H1 (cell line): Measurements from ENCODE around the gene KLHL9. TPM values are rescaled to one million over a fixed set of nuclear protein-coding genes. Genes with fewer than 3 reads are reported as not detected.

Source experiments
- CTCF ChIA-PET: fragments of 300-600 bp; sonication (Branson Sonifier 250); formaldehyde crosslinking; loops from one replicate; lab custom pipeline; 2021; ENCODE audit not compliant: partially characterized antibody; lab: Charles Lee
- POLR2A ChIA-PET: fragments of 300-600 bp; sonication (Branson Sonifier 250); formaldehyde crosslinking; loops from one replicate; lab custom pipeline; 2021; ENCODE audit warnings: inconsistent platforms; ENCODE audit not compliant: partially characterized antibody; lab: Charles Lee
- DNase-seq, 2 experiments: peaks; one replicate each; pipeline versions ENCODE4 v3.0.0 to v3.0.0-alpha.2; 2010 to 2022; ENCODE audit warnings: low spot score in 2 of 2, low read depth in 1 of 2, mixed read lengths in 1 of 2
- FAIRE-seq: peaks from 2 replicates; lab custom pipeline; 2011; peaks lifted over from hg19 to GRCh38; lab: Jason Lieb, UNC
- H2AFZ ChIP-seq: 2 replicates; pipeline ENCODE4 v1.8.1; 2012; ENCODE audit warnings: low read length, inconsistent platforms
- H2AK5ac ChIP-seq: 2 replicates; pipeline ENCODE4 v1.6.1; 2013; ENCODE audit warnings: low read depth, low read length
- H2BK120ac ChIP-seq: replicated peaks from 2 replicates; pipeline ENCODE3; 2013; ENCODE audit warnings: low read depth, low read length, inconsistent platforms
- H2BK12ac ChIP-seq: 2 replicates; pipeline ENCODE4 v1.6.1; 2013; ENCODE audit warnings: low read depth, low read length
- H2BK15ac ChIP-seq: 2 replicates; pipeline ENCODE4 v1.6.1; 2013; ENCODE audit warnings: low read length
- H2BK20ac ChIP-seq: 2 replicates; pipeline ENCODE4 v1.6.1; 2013; ENCODE audit warnings: low read length
- H2BK5ac ChIP-seq: 2 replicates; pipeline ENCODE4 v1.6.1; 2013; ENCODE audit warnings: low read depth, low read length
- H3K14ac ChIP-seq: 2 replicates; pipeline ENCODE4 v1.6.1; 2013; ENCODE audit warnings: inconsistent platforms; ENCODE audit not compliant: insufficient read length
- H3K18ac ChIP-seq: 2 replicates; pipeline ENCODE4 v1.6.1; 2013; ENCODE audit warnings: low read length; ENCODE audit errors: extremely low read depth
- H3K23ac ChIP-seq: 2 replicates; pipeline ENCODE4 v1.6.1; 2013; ENCODE audit warnings: inconsistent platforms; ENCODE audit not compliant: insufficient read length
- H3K23me2 ChIP-seq: 2 replicates; pipeline ENCODE4 v1.6.1; 2013; ENCODE audit warnings: low read depth, low read length
- H3K27ac ChIP-seq: 2 replicates; pipeline ENCODE4 v1.6.1; 2011; ENCODE audit warnings: low read depth, low read length, inconsistent platforms
- H3K27me3 ChIP-seq, 4 experiments: replicated peaks in 1 of 4; 1 replicate in 1 of 4; 2 replicates in 3 of 4; pipeline versions ENCODE4 v1.6.1 to v1.8.1; 2011 to 2013; ENCODE audit warnings: low read length in 3 of 4, mild to moderate bottlenecking in 3 of 4, inconsistent platforms in 2 of 4, mixed read lengths in 2 of 4, moderate library complexity in 1 of 4; ENCODE audit not compliant: control insufficient read depth in 3 of 4, insufficient read depth in 3 of 4; ENCODE audit errors: extremely low read depth in 1 of 4
- H3K36me3 ChIP-seq, 4 experiments: 2 replicates each; pipeline versions ENCODE4 v1.6.1 to v1.8.1; 2011 to 2013; ENCODE audit warnings: mild to moderate bottlenecking in 4 of 4, low read length in 3 of 4, moderate library complexity in 2 of 4, control low read depth in 1 of 4, inconsistent platforms in 1 of 4; ENCODE audit not compliant: insufficient read depth in 4 of 4, control insufficient read depth in 2 of 4
- H3K4ac ChIP-seq: replicated peaks from 2 replicates; pipeline ENCODE3; 2013; ENCODE audit warnings: low read length, low read depth, mixed read lengths, inconsistent platforms; ENCODE audit not compliant: insufficient read length
- H3K4me1 ChIP-seq, 4 experiments: replicated peaks in 1 of 4; 1 replicate in 1 of 4; 2 replicates in 3 of 4; pipeline versions ENCODE4 v1.6.1 to v1.8.1; 2011 to 2013; ENCODE audit warnings: low read length in 3 of 4, inconsistent platforms in 2 of 4, mixed read lengths in 1 of 4; ENCODE audit not compliant: insufficient read depth in 4 of 4, control insufficient read depth in 3 of 4
- H3K4me2 ChIP-seq, 2 experiments: 2 replicates each; pipeline versions ENCODE4 v1.6.1 to v1.8.1; 2011 to 2013; ENCODE audit warnings: low read depth in 2 of 2, low read length in 2 of 2, control low read depth in 1 of 2, inconsistent platforms in 1 of 2, mild to moderate bottlenecking in 1 of 2; ENCODE audit not compliant: insufficient read depth in 1 of 2
- H3K4me3 ChIP-seq, 4 experiments: fragments of 200-600, 300-600 bp in 1 of 4; sonication (generic), shearing (Covaris generic), sonication (Bioruptor Twin) in 1 of 4; 2 replicates each; pipeline versions ENCODE4 v1.5.1 to v1.8.1; 2011 to 2016; ENCODE audit warnings: low read length in 4 of 4, low read depth in 3 of 4, control low read depth in 2 of 4, inconsistent platforms in 2 of 4, mild to moderate bottlenecking in 2 of 4, mixed read lengths in 1 of 4, moderate library complexity in 1 of 4; ENCODE audit not compliant: insufficient read depth in 2 of 4; ENCODE audit errors: extremely low read depth in 1 of 4
- H3K56ac ChIP-seq: replicated peaks from 2 replicates; pipeline ENCODE3; 2013; ENCODE audit warnings: low read depth, mild to moderate bottlenecking, mixed read lengths, low read length, inconsistent platforms; ENCODE audit not compliant: insufficient read length
- H3K79me1 ChIP-seq: 2 replicates; pipeline ENCODE4 v1.6.1; 2013; ENCODE audit warnings: low read depth, low read length, control low read depth
- H3K79me2 ChIP-seq, 2 experiments: 2 replicates each; pipeline versions ENCODE4 v1.6.1 to v1.8.1; 2012 to 2013; ENCODE audit warnings: low read length in 2 of 2, mild to moderate bottlenecking in 2 of 2, inconsistent platforms in 1 of 2; ENCODE audit not compliant: insufficient read depth in 2 of 2, control insufficient read depth in 1 of 2
- H3K9ac ChIP-seq, 4 experiments: replicated peaks in 1 of 4; 1 replicate in 1 of 4; 2 replicates in 3 of 4; pipeline versions ENCODE4 v1.6.1 to v1.8.1; 2011 to 2013; ENCODE audit warnings: low read depth in 3 of 4, low read length in 3 of 4, control low read depth in 2 of 4, mild to moderate bottlenecking in 2 of 4, moderate library complexity in 2 of 4, inconsistent platforms in 1 of 4; ENCODE audit errors: extremely low read depth in 1 of 4
- H3K9me3 ChIP-seq, 2 experiments: 2 replicates each; pipeline versions ENCODE4 v1.6.1 to v1.8.1; 2012 to 2013; ENCODE audit warnings: mild to moderate bottlenecking in 2 of 2, moderate library complexity in 2 of 2, control low read depth in 1 of 2, inconsistent platforms in 1 of 2, low read depth in 1 of 2, low read length in 1 of 2, mixed read lengths in 1 of 2; ENCODE audit not compliant: insufficient read depth in 2 of 2
- H4K20me1 ChIP-seq, 2 experiments: replicated peaks in 1 of 2; 2 replicates each; pipeline versions ENCODE3 to v1.8.1; 2011 to 2013; ENCODE audit warnings: inconsistent platforms in 2 of 2, low read length in 2 of 2, mild to moderate bottlenecking in 1 of 2; ENCODE audit not compliant: insufficient read depth in 2 of 2, control insufficient read depth in 1 of 2
- H4K5ac ChIP-seq: 2 replicates; pipeline ENCODE4 v1.6.1; 2013; ENCODE audit warnings: low read length, low read depth, mixed read lengths, inconsistent platforms; ENCODE audit not compliant: insufficient read length
- H4K8ac ChIP-seq: 2 replicates; pipeline ENCODE4 v1.8.0; 2013; ENCODE audit warnings: mild to moderate bottlenecking, moderate library complexity, low read length, inconsistent platforms; ENCODE audit not compliant: insufficient read depth; ENCODE audit errors: extremely low read depth
- H4K91ac ChIP-seq: replicated peaks from 2 replicates; pipeline ENCODE3; 2013; ENCODE audit warnings: low read length, mixed read lengths, inconsistent platforms; ENCODE audit not compliant: insufficient read length
- CREB1 ChIP-seq: IDR thresholded peaks from 2 replicates; pipeline ENCODE4 v1.6.1; 2012; ENCODE audit warnings: inconsistent platforms
- HDAC6 ChIP-seq: IDR thresholded peaks from one replicate; pipeline ENCODE4 v1.7.1; 2012; ENCODE audit warnings: low read depth, mild to moderate bottlenecking, inconsistent platforms, low read length, moderate library complexity
- JUN ChIP-seq: IDR thresholded peaks from 2 replicates; pipeline ENCODE4 v1.6.1; 2011; ENCODE audit warnings: low read depth, mild to moderate bottlenecking, improper control_type of control experiment, low read length
- JUND ChIP-seq: IDR thresholded peaks from 2 replicates; pipeline ENCODE4 v1.6.1; 2011; ENCODE audit warnings: mild to moderate bottlenecking, improper control_type of control experiment, low read length
- KDM1A ChIP-seq: fragments of 200-600, 300-600 bp; sonication (generic); IDR thresholded peaks from 2 replicates; pipeline ENCODE4 v1.7.1; 2016; ENCODE audit warnings: mild to moderate bottlenecking, low read length, borderline replicate concordance
- KDM4A ChIP-seq: IDR thresholded peaks from one replicate; pipeline ENCODE4 v1.7.1; 2012; ENCODE audit warnings: low read depth, mild to moderate bottlenecking, moderate library complexity, low read length, inconsistent platforms; ENCODE audit not compliant: severe bottlenecking
- MAX ChIP-seq: IDR thresholded peaks from 2 replicates; pipeline ENCODE4 v1.6.1; 2012; ENCODE audit warnings: inconsistent platforms
- POLR2AphosphoS5 ChIP-seq: IDR thresholded peaks from 2 replicates; pipeline ENCODE4 v1.6.1; 2011; ENCODE audit warnings: low read depth, low read length
- POU5F1 ChIP-seq: IDR thresholded peaks from 2 replicates; pipeline ENCODE4 v1.6.1; 2011; ENCODE audit warnings: low read depth, mild to moderate bottlenecking, low read length, moderate library complexity
- RNF2 ChIP-seq: fragments of 200-900, 300-1000 bp; sonication (generic); IDR thresholded peaks from 2 replicates; pipeline ENCODE4 v1.7.1; 2016; ENCODE audit warnings: borderline replicate concordance, low read depth, mild to moderate bottlenecking, antibody characterized with exemption, low read length; ENCODE audit not compliant: poor library complexity, severe bottlenecking; ENCODE audit errors: missing control alignments
- USF2 ChIP-seq: IDR thresholded peaks from 2 replicates; pipeline ENCODE4 v1.6.1; 2011; ENCODE audit warnings: low read length, improper control_type of control experiment
- ZNF274 ChIP-seq: IDR thresholded peaks from 2 replicates; pipeline ENCODE4 v1.7.0; 2012; ENCODE audit warnings: low read length, borderline replicate concordance; ENCODE audit errors: extremely low read depth
- WGBS, 2 experiments: shearing (Covaris generic) in 1 of 2; methylation state at CpG; one replicate each; pipeline versions ENCODE4 v1.1.6 to v1.1.7; 2013 to 2015; ENCODE audit warnings: low lambda C conversion rate in 2 of 2, mixed read lengths in 2 of 2, inconsistent platforms in 1 of 2, low coverage in 1 of 2, missing lambda C conversion rate in 1 of 2; ENCODE audit not compliant: insufficient replicate concordance in 2 of 2, insufficient coverage in 1 of 2, insufficient read length in 1 of 2; ENCODE audit errors: extremely low coverage in 1 of 2, missing lambda C conversion rate in 1 of 2; 5-methylcytosine and 5-hydroxymethylcytosine counted together
- polyA plus RNA-seq, 7 experiments: library from polyadenylated mRNA; depleted of rRNA in 3 of 7; stranded (reverse) in 5 of 7; unstranded in 2 of 7; fragments of >200 nt in 5 of 7; fragments of 200-250 nt in 2 of 7; gene quantifications; 1 replicate in 5 of 7; 2 replicates in 1 of 7; 4 replicates in 1 of 7; pipeline versions ENCODE4 v1.2.1 to v1.2.3, GENCODE V29; 2011 to 2013; ENCODE audit warnings: missing spikeins in 2 of 7, mixed read lengths in 2 of 7
- total RNA-seq: library from RNA; stranded (reverse); fragmentation: NEBNext Ultra II Directional; extraction: Animal tissue kit (Norgen Biotek cat#: 25700); gene quantifications from 2 replicates; pipeline ENCODE4 v1.2.1, GENCODE V29; 2021

The KLHL9 gene
- total and polyA plus RNA-seq, 2 of the 8 experiments (the other 6 are each of a cell fraction or from before 2014, with no cell fraction given): 4.9 to 15.7 TPM

- no peak overlapping the region for H4K5ac ChIP-seq
- H4K20me1 ChIP-seq: no peaks in the 10 kb centered on the region
- no peak overlapping the region for H3K14ac ChIP-seq
- no peak overlapping the region for H3K4me2 ChIP-seq
- no peak overlapping the region for H2BK20ac ChIP-seq
- FAIRE-seq (no peak), DNase-seq (no peak)
- H4K91ac ChIP-seq: no peak overlapping the region
- POLR2A ChIA-PET: no interaction called here
- no peaks in the 10 kb centered on the region for H3K4me1 ChIP-seq
- H3K4ac ChIP-seq: no peak overlapping the region
- CTCF ChIA-PET: interaction anchor here (1.1 kb wide), 1 partner anchor 132 kb away, joined by 3 read pairs; no protein-coding TSS in a partner anchor
- H3K18ac ChIP-seq: no peak overlapping the region
- H2AK5ac ChIP-seq: no peak overlapping the region
- no peak overlapping the region for H4K8ac ChIP-seq
- no peak overlapping the region for H2BK15ac ChIP-seq
- H2BK5ac ChIP-seq: no peak overlapping the region
- H3K9me3 ChIP-seq: no peaks in the 10 kb centered on the region
- 83% methylated on average over 2 of the region's 2 CpGs; no CpG with 5 or more reads in 1 of the 2 experiments for WGBS, 2 experiments
- no peaks in the 10 kb centered on the region for H3K23me2 ChIP-seq
- H3K4me3 ChIP-seq: no peak overlapping the region
- no peak overlapping the region for H3K27ac ChIP-seq
- H3K79me1 ChIP-seq: no peaks in the 10 kb centered on the region
- TF ChIP-seq MAX: no peak
- no peak for TF ChIP-seq JUND
- TF ChIP-seq POLR2AphosphoS5: no peak
- no peak for TF ChIP-seq ZNF274
- TF ChIP-seq KDM4A: no peak
- no peak for TF ChIP-seq JUN
- TF ChIP-seq POU5F1: no peak
- TF ChIP-seq KDM1A: no peak
- no peak for TF ChIP-seq CREB1
- no peak for TF ChIP-seq HDAC6
- TF ChIP-seq RNF2: no peak
- TF ChIP-seq USF2: no peak
- H3K56ac ChIP-seq: no peak overlapping the region
- no peaks in the 10 kb centered on the region for H3K79me2 ChIP-seq
- H3K36me3 ChIP-seq: no peaks in the 10 kb centered on the region
- H3K9ac ChIP-seq: no peak overlapping the region
- H2BK12ac ChIP-seq: no peak overlapping the region
- H3K27me3 ChIP-seq: no peaks in the 10 kb centered on the region; a peak in 1 of 7 replicates
- no peak overlapping the region for H3K23ac ChIP-seq
- H2BK120ac ChIP-seq: no peak overlapping the region
- H2AFZ ChIP-seq: no peak overlapping the region
These were observed 53.9 kb downstream of the KLHL9 start for GRCh38 chr9:21281275-21281674.
